ENCODE data around the gene SDR39U1. TPM values are rescaled to one million over a fixed set of nuclear protein-coding genes. Genes with fewer than 3 reads are reported as not detected.

The SDR39U1 gene
- total RNA-seq, 4 donors from 2014 or later = 21.0 to 39.1 (median 30.2) TPM

DNA sequence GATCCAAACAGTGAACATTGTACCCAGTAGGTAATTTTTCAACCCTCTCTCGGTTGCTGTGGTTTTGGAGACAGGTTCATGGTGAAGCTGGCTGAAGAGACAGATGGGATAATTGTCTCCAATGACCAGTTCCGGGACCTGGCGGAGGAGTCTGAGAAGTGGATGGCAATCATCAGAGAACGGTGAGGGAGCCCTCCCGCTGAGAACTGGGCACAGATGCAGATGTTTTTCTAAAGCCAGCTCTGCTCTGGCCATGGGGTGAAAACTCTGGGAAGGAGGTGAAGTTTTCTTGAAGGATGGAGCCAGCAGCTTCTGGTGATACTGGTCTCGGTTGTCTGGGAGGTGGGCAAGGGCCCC is 6.6 kb downstream of the SDR39U1 start:
- H3K4me3 ChIP-seq (ENCODE audit: low read depth, poor library complexity, severe bottlenecking) = no peak overlapping the region
- intact Hi-C loops (cut with DNase I; ENCODE audit: low total_unique reads) = no loop called here
- TF ChIP-seq, protein P1, sequence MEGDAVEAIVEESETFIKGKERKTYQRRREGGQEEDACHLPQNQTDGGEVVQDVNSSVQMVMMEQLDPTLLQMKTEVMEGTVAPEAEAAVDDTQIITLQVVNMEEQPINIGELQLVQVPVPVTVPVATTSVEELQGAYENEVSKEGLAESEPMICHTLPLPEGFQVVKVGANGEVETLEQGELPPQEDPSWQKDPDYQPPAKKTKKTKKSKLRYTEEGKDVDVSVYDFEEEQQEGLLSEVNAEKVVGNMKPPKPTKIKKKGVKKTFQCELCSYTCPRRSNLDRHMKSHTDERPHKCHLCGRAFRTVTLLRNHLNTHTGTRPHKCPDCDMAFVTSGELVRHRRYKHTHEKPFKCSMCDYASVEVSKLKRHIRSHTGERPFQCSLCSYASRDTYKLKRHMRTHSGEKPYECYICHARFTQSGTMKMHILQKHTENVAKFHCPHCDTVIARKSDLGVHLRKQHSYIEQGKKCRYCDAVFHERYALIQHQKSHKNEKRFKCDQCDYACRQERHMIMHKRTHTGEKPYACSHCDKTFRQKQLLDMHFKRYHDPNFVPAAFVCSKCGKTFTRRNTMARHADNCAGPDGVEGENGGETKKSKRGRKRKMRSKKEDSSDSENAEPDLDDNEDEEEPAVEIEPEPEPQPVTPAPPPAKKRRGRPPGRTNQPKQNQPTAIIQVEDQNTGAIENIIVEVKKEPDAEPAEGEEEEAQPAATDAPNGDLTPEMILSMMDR (IDR thresholded peaks at IDR 0.05) = no peak
- 54 to 57% methylated on average over 6 of the region's 6 CpGs for WGBS, 2 donors
- no peak for DNase-seq (ENCODE audit: low spot score in 2 of 2)

DNA sequence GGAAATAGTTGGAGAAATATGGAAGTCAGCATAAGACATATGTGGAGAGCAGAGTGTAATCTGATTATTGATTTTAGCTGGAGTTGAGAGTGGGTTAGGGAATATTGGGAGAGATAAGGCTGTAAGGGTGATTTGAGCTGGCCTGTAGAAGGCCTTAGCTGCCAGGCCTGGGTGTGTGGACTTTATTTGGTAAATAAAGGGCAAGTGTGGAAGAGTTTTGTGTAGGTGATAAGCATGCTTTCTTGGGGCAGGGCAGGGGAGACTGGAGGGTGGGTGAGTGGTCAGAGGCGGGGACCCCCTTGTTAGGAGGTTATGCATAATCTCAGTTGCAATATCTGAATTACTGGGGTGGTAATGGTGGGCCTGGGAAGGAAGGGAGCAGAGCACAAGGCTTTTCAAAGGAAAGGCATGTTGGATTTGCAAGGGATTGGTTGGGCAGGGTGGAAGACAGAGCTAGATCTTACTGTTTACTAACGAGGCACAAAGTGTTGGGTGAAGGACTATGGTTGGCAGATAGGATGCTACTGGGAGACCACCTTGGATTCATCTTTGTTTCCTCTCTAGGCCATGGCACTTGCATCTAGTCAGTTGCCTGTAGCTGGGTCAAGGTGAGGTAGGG is 7.3 kb downstream of the SDR39U1 start:
- no peak for DNase-seq (ENCODE audit: low spot score in 2 of 2)
- H3K4me3 ChIP-seq (ENCODE audit: low read depth, poor library complexity, severe bottlenecking) = no peak overlapping the region
- WGBS, 2 donors = 64 to 67% methylated on average over 2 of the region's 2 CpGs
- TF ChIP-seq, protein P1 (IDR thresholded peaks at IDR 0.05) = no peak
- no peak for TF ChIP-seq POLR2A (IDR thresholded peaks at IDR 0.05)
- intact Hi-C loops (cut with DNase I; ENCODE audit: low total_unique reads) = no loop called here

DNA sequence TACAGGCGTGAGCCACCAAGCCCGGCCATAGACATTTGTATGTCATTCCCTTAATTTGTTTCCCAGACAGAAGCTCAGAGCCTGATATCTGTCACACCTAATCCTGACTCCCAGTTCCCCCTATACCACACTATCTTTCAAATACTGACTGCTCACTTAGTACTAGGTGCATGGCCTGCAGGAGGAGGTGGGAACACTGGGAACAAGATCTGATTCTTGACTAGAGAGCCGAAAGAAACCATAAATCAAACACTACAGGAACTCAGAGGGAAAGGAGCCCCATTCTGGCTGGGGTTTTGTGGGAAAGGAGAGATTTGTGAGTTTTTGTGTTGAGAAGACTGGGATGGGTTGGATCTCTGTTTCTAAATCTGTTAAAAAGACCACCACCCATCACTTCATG is 7.9 kb downstream of the SDR39U1 start:
- H3K4me3 ChIP-seq (ENCODE audit: low read depth, poor library complexity, severe bottlenecking) = no peak overlapping the region
- intact Hi-C loops (cut with DNase I; ENCODE audit: low total_unique reads) = no loop called here
- TF ChIP-seq POLR2A (IDR thresholded peaks at IDR 0.05) = no peak
- TF ChIP-seq, protein P1 (IDR thresholded peaks at IDR 0.05) = no peak
- DNase-seq (ENCODE audit: low spot score in 2 of 2) = no peak
- 70 to 88% methylated on average over 3 of the region's 3 CpGs for WGBS, 2 donors

DNA sequence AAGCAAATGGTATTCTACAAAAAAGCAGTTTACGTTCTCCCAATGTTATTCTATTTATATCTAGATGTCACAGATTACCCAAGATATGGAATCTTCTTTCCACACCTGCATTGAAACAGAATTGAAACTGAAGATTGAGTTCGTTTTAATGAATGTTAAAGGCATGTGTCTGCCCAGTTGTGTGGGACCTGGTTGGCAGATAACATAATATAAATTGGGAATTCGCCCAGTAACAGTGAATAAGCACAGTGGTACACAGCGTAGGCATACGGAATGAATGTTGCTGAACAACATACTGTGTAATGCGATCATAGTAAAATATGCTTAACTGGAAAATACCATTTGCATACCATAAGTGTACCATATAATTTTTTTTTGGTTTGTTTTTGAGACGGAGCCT is 8.5 kb downstream of the SDR39U1 start:
- intact Hi-C loops (cut with DNase I; ENCODE audit: low total_unique reads) = no loop called here
- 68 to 74% methylated on average over 7 of the region's 7 CpGs for WGBS, 2 donors

DNA sequence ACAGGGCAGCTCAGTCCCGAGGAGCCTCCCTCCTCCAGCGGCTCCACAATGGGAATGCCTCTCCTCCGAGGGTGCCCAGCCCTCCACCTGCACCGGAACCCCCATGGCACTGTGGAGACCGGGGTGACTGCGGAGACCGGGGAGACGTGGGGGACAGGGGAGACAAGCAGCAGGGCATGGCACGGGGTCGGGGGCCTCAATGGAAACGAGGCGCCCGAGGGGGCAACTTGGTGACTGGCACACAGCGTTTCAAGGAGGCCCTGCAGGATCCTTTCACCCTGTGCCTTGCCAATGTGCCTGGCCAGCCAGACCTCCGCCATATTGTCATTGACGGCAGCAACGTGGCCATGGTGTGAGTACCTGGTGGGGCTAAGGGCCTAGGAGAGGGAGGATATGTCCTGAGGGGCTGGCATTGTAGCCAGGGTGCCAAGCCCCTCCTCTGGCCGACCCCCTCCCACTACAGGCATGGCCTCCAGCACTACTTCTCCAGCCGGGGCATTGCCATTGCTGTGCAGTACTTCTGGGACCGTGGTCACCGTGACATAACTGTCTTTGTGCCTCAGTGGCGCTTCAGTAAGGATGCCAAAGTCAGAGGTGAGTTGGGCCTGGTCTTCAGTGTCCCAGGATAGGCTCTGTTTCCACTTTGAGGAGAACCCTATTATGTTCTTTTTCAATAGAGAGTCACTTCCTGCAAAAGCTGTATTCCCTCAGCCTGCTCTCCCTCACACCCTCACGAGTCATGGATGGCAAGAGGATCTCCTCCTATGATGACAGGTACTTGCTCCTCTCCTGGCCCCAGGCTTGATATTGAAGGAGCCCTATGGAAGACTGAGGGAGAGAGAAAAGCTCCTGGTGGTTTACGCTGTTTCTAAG is 10.1 kb downstream of the SDR39U1 start:
- WGBS, 2 donors = 70 to 73% methylated on average over 18 to 20 of the region's 24 CpGs
- peak in 1 of 2 donors; percentile 15 for DNase-seq (ENCODE audit: low spot score in 2 of 2)
- H3K4me3 ChIP-seq (ENCODE audit: low read depth, poor library complexity, severe bottlenecking) = no peak overlapping the region
- TF ChIP-seq POLR2A (IDR thresholded peaks at IDR 0.05) = no peak
- TF ChIP-seq, protein P1 (IDR thresholded peaks at IDR 0.05) = no peak
- intact Hi-C loops (cut with DNase I; ENCODE audit: low total_unique reads) = no loop called here

More for the DNA sequence above, 8.5 kb downstream of the SDR39U1 start:
- H3K4me3 ChIP-seq (ENCODE audit: low read depth, poor library complexity, severe bottlenecking) = no peak overlapping the region
- TF ChIP-seq, protein P1 (IDR thresholded peaks at IDR 0.05) = no peak
- TF ChIP-seq POLR2A (IDR thresholded peaks at IDR 0.05) = no peak
- DNase-seq (ENCODE audit: low spot score in 2 of 2) = no peak

Measured in lower leg skin (tissue), 4 donors.